Adipocyte (in vitro differentiated cells): ENCODE data around the gene ASIC4.
A peak's percentile ranks its signal among the peaks of the same experiment; 100 is the strongest.

ENCODE experiments used
- DNase-seq: peaks from one replicate; pipeline ENCODE4 v3.0.0-alpha.2; 2015; ENCODE audit warnings: low read depth
- H3K27me3 ChIP-seq: replicated peaks from 2 replicates; pipeline ENCODE4 v1.7.0; 2013; ENCODE audit warnings: mild to moderate bottlenecking, low read length, moderate library complexity; ENCODE audit not compliant: control insufficient read depth, insufficient read depth
- H3K36me3 ChIP-seq: 2 replicates; pipeline ENCODE4 v1.7.0; 2013; ENCODE audit warnings: low read length, mild to moderate bottlenecking, moderate library complexity; ENCODE audit not compliant: control insufficient read depth, insufficient read depth, severe bottlenecking
- H3K4me1 ChIP-seq: 2 replicates; pipeline ENCODE4 v1.7.0; 2013; ENCODE audit warnings: mild to moderate bottlenecking, low read length, moderate library complexity; ENCODE audit not compliant: control insufficient read depth, insufficient read depth
- H3K4me3 ChIP-seq: 2 replicates; pipeline ENCODE4 v1.7.0; 2013; ENCODE audit warnings: mild to moderate bottlenecking, low read length, moderate library complexity
- H3K9ac ChIP-seq: 2 replicates; pipeline ENCODE4 v1.7.0; 2013; ENCODE audit warnings: mild to moderate bottlenecking, low read length, moderate library complexity
- H3K9me3 ChIP-seq: 2 replicates; pipeline ENCODE4 v1.7.0; 2013; ENCODE audit warnings: mild to moderate bottlenecking, low read length, moderate library complexity; ENCODE audit not compliant: control insufficient read depth

The ASIC4 gene

DNA sequence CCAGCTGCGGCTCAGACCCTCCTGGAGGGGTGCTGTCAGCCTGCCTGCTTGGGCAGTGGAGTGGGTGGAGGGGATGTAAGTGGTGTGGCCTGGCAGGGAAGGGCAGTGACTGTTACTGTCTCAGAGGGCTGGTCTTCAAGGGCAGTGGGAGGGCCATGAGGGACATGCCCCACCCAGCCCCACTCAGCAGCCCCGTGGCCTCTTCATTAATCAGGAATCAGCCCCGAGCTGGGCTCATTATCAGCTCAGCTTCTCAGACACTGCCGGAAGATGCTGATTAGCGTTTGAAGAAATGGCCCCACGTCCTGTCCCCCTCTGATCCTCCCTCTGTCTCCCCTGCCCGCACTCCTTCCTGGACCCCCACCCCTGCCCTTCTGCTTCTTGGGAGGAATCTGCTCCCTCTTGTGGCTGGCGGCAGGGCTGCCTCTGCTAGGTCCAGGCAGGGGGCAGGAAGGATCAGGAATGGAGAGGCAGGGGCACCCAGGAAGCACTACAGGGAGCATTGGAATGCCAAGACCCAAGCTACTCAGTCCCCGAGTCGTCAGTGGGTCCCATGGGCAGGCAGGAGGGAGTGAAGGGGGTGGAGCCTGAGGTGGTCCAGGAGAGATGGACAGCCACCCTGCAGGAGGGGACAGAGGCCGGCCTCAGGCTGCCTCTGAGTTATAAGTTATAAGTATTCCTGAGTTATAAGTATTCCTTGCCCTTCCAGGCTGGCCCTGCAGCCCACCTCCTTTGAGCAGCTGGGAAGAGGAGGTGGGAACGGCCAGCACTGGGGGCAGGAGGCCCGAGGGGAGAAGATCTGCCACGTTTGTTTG, 7.0 kb downstream of the ASIC4 start:
- peak overlapping the region; percentile 45 for H3K9ac ChIP-seq
- peaks cover 18% of the 10 kb centered on the region for H3K27me3 ChIP-seq
- peaks cover 20% of the 10 kb centered on the region for H3K4me1 ChIP-seq
- no peaks in the 10 kb centered on the region for H3K36me3 ChIP-seq
- H3K9me3 ChIP-seq = no peaks in the 10 kb centered on the region
- peak; percentile 73 for DNase-seq
- H3K4me3 ChIP-seq = no peak overlapping the region

DNA sequence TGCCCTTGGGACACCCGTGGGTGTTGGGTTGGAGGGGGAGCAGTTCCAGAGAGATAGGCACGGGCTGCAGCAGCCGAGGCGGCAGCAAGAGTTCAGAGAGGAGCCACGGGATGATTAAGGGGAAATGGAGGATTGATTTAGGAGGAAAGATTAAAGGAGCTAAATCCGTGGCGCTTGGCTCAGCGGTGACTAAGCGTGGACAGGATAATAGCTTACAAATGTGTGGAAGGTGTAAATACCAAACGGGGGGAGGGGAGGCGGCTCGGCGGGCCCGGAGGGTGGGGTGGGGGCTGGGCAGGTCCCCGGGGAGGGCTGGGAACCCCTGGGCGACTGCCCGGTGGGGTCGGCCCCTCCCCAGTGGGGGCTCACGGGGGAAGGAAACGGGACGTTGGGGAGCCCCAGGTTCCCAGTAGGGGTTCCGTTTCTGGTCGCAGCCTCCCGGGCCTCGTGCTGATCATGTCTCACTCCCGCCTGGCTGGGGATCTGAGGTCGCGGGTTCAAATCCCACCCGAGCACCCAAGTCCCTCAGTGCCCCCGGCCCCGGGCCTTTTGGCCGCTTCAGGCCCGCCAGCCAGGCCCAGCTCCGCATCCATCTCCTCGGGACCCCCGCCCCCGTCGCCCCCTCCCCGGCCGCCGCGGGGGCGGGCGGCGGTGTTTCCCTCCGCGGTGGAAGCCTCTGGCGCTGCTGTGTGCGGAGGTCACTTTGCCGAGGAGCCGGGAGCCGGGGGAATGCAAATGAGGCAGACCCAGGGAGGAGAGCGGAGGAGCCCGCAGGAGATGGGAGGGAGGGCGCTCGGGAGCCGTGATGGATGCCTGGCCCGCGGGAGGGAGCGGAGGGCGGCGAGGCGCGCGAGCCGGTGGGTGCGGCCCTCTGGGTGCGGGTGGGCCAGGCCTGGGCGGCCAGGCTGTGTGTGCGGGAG, 8.1 kb downstream of the ASIC4 start:
- H3K4me1 ChIP-seq = peaks cover 19% of the 10 kb centered on the region
- peak; percentile 57 for DNase-seq
- H3K9ac ChIP-seq = peak overlapping the region; percentile 45

DNA sequence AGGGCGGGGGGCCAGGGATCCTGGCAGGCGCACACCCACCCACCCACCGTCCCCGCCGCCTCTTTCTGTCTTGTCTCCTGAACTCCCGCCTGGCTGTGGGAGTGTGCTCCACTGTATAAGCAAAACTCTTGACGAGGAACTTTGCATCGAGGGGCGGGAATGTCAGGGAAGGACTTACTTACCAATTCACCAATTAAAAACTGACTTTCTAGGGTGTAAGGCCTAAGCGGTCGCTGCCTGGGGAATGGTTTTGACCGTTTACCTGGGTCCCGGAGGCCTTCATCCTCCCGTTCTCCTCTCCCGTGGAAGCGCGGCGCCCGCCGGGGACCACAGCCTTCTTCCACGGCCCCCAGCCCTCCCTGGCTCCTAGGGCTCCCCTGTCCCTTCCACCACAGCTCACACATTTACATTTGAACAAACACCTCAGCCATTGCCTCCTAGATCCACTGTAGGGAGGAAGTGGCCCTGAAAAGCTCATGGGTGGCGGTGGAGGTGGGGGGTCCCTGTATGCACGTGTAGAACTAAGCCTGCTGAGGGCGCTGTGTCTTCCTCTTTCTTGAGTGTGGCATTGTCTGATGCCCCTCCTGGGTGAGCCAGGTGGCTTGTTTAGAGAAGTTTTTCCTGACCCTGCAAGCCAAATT, 8.9 kb downstream of the ASIC4 start:
- H3K9ac ChIP-seq = no peak overlapping the region
- H3K4me3 ChIP-seq = no peak overlapping the region
- H3K36me3 ChIP-seq = no peaks in the 10 kb centered on the region
- H3K27me3 ChIP-seq = peaks cover 25% of the 10 kb centered on the region
- DNase-seq = no peak
- H3K9me3 ChIP-seq = no peaks in the 10 kb centered on the region
- peaks cover 12% of the 10 kb centered on the region for H3K4me1 ChIP-seq

More for the DNA sequence above, 8.1 kb downstream of the ASIC4 start:
- no peak overlapping the region for H3K4me3 ChIP-seq
- H3K27me3 ChIP-seq = peaks cover 20% of the 10 kb centered on the region
- H3K36me3 ChIP-seq = no peaks in the 10 kb centered on the region
- H3K9me3 ChIP-seq = no peaks in the 10 kb centered on the region

DNA sequence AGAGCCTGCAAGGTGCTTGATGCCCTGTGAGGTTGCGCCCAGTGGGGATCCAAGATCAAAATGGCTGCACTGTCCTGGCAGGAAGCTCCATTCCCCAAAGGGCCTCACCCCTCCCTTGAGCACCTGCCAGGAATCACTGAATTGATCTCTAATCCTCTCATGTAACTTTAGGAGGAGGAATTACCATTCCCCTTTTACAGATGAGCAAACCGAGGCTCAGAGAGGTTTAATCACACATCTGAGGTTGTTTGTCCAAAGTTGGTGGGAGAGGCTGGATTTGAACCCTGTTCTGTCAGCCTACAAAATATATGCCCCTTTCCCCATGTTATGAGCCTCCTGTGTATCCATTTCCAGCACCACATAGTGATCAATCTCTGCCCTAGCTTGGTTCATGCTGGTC, 10.5 kb downstream of the ASIC4 start:
- no peak for DNase-seq
- H3K9ac ChIP-seq = no peak overlapping the region
- peaks cover 12% of the 10 kb centered on the region for H3K4me1 ChIP-seq
- H3K27me3 ChIP-seq = peaks cover 37% of the 10 kb centered on the region
- no peaks in the 10 kb centered on the region for H3K36me3 ChIP-seq
- no peaks in the 10 kb centered on the region for H3K9me3 ChIP-seq
- no peak overlapping the region for H3K4me3 ChIP-seq

DNA sequence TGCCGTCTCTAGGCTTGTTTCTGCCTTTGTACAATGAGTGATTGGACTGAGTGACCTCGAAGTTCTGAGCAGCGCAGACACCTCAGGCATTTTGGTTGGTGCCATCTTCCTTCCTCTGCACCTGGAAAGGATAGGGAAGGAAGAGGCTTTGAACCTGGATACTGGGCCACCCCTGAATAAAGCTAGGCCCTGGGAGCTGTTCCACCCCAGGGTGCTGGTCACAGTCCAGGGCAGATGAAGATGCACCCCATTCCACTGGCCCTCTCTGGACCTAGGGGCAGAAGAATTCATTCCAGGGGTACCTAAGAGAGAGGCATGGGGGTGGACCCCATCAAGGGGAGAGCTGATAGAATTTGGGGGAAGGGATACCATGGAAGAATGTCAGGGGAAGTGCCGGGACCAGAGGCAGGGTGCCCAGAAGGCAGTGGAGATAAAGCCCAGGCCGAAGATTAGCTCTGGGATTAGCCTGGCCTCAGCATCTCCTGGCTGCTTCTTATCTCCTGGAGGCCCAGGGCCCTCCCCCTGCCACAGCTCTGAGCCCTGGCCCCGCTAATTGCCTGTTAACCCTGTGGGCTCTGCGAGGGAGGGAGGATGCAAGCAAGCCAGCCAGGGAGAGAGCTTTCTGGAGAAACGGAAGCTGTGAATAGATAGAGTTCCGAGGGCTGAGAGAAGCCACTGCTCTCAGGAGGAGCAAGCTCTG, 11.4 kb downstream of the ASIC4 start:
- no peaks in the 10 kb centered on the region for H3K9me3 ChIP-seq
- H3K4me1 ChIP-seq = peaks cover 14% of the 10 kb centered on the region
- no peak overlapping the region for H3K9ac ChIP-seq
- no peaks in the 10 kb centered on the region for H3K36me3 ChIP-seq
- DNase-seq = no peak
- peaks cover 43% of the 10 kb centered on the region for H3K27me3 ChIP-seq
- H3K4me3 ChIP-seq = no peak overlapping the region

DNA sequence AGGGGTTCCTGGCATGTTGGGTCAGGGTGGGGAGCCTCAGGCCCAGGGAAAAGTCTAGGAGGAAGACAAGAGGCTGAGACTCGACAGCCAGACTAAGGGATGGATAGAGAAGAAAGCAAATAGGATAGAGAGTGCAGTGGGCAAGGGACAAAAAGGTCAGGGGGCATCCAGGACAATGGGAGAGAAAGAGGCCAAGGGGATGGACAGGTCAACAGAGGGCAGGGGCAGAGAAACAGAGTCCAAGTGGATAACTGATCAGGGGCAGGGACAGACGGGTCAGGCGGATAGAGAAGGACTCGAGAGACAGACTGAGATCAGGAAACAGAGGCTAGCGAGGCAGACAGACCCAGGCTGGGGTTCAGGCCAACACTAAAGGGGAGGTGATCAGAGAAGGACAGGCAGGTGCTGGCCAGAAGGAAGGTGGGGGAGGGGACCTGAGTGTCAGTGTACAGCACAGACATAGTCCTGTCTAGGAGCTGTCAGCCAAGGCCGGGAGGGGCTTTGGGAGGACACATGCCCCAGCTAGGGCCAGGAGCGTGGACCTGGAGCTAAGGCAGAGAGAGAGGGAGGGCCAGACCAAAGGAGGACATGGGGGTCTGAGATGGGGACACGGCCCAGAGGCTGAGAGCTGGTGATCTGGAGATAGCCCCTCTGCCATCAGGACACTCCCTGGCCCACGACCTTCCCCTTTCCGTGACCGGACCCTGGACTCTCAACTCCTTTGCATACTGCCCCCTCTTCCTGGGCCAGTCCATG, 12.2 kb downstream of the ASIC4 start:
- no peak for DNase-seq
- Histone ChIP-seq H3K9ac (no peak overlapping the region), H3K4me3 (no peak overlapping the region), H3K36me3 (no peaks in the 10 kb centered on the region), H3K4me1 (peaks cover 10% of the 10 kb centered on the region), H3K27me3 (peaks cover 48% of the 10 kb centered on the region), H3K9me3 (no peaks in the 10 kb centered on the region)

DNA sequence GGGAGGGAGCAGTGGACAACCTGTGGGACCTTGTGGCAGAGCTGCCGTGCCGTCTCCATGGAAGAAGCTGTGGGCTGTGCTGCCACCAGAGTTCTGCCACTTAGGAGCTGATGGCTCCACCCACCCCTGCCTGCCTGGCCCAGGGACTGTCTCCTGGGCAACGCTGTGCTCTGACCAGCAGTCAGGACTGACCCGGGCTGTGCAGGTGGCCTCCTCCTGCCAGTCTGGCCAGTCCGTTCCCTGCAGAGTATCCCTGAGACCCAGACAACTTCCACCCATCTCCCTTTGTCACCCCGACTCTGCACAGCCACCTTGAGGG, 12.8 kb downstream of the ASIC4 start:
- Histone ChIP-seq H3K36me3 (no peaks in the 10 kb centered on the region), H3K27me3 (peaks cover 50% of the 10 kb centered on the region), H3K9me3 (no peaks in the 10 kb centered on the region), H3K9ac (no peak overlapping the region), H3K4me1 (peaks cover 4% of the 10 kb centered on the region), H3K4me3 (no peak overlapping the region)
- DNase-seq = no peak

DNA sequence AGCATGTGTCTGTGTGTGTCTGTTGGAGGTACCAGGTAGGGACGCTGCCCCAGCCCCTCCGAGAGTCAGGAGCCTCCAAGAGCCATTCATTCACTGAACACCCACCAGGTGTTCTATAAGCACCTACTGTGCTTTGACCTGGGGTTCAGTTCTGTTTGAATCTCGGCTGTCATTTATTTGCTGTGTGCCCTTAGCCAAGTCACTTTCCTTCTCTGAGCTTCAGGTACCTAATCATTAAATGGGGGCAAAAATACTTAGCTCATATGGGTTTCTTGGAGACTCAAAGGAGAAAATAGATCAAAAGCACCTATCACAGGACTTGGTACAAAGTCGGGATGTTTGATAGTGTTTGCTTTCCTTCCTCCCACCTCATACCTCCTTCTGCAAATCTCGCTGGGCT, 13.2 kb downstream of the ASIC4 start:
- Histone ChIP-seq H3K4me1 (peaks cover 3% of the 10 kb centered on the region), H3K36me3 (no peaks in the 10 kb centered on the region), H3K27me3 (peaks cover 53% of the 10 kb centered on the region), H3K4me3 (no peak overlapping the region), H3K9me3 (no peaks in the 10 kb centered on the region), H3K9ac (no peak overlapping the region)
- no peak for DNase-seq

DNA sequence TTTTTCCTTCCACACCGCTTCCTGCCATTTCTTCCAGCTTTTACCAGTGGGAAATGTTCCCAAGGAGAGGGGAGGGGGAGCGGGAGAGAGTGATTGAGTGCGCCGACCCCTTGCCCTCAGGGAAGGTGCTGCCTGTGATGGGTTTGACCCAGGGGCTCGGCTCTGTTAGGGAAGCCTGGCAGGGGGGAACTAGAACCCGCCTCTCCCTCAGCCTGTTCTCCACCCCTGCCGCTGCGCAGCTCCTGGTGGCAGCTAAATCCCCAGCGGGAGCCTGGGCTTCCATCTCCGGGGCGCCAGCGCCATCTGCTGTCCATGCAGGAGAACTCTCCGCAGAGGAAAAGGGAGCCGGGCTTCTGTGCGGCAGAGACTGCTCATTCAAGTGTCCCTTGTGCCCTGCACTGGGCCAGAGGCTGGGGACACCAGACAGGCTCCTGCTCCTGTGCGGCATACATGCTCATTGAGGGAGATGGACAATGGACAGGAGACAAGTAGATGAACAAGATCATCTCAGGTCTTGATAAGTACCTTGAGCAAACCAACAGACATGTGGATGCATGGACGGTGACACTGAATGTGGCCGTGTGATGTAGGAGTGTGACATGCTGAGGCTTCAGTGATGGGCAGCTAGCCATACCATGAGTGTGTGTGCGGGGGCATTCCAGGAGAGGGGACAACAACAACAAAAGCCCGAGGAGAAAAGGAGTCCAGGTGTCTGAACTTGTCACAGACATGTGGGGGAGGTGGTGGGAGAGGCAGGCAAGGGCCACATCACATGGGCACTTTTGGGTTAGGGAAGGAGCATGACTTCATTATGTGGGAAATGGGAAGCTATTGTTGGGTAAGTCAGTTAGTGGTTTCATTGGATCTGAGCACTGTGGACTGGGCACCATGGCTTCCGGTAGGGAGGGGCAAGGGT, 16.0 kb downstream of the ASIC4 start:
- peak overlapping the region; percentile 56 for H3K4me3 ChIP-seq

More for the DNA sequence above, 16.0 kb downstream of the ASIC4 start:
- Histone ChIP-seq H3K36me3 (no peaks in the 10 kb centered on the region), H3K9me3 (no peaks in the 10 kb centered on the region), H3K9ac (peak overlapping the region; percentile 35), H3K27me3 (peaks cover 57% of the 10 kb centered on the region), H3K4me1 (peaks cover 3% of the 10 kb centered on the region)
- peak; percentile 94 for DNase-seq
